Mononuclear cell (primary cell): Measurements from ENCODE around the gene PRAMEF8. TPM values are rescaled to one million over a fixed set of nuclear protein-coding genes. Genes with fewer than 3 reads are reported as not detected.
"Not testable (repeated sequence)": the region's sequence is repeated elsewhere in the genome, so short reads cannot be mapped to it uniquely, and the experiment has no call there.

Experiments
- H3K27me3 ChIP-seq: 2 replicates; pipeline ENCODE4 v1.6.0; 2011; ENCODE audit warnings: low read length, control low read depth; ENCODE audit not compliant: insufficient read depth
- H3K4me1 ChIP-seq: 2 replicates; pipeline ENCODE4 v1.5.1; 2011; ENCODE audit warnings: mild to moderate bottlenecking, low read length, control low read depth; ENCODE audit not compliant: insufficient read depth
- H3K4me3 ChIP-seq: 2 replicates; pipeline ENCODE4 v1.5.1; 2011; ENCODE audit warnings: mild to moderate bottlenecking, low read length, moderate library complexity
- H3K9me3 ChIP-seq: 2 replicates; pipeline ENCODE4 v1.5.1; 2011; ENCODE audit warnings: low read depth, mild to moderate bottlenecking, control low read depth, low read length
- total RNA-seq: library from RNA; depleted of rRNA; stranded (reverse); fragments of >200 nt; gene quantifications from one replicate; pipeline ENCODE4 v1.2.3, GENCODE V29; 2012

PRAMEF8 gene
- not detected for total RNA-seq

- H3K4me3 ChIP-seq, H3K9me3 ChIP-seq, H3K4me1 ChIP-seq, H3K27me3 ChIP-seq: not testable (repeated sequence)
Observed at GRCh38 chr1:13285037-13285436, at the start of gene PRAMEF8. TSS of gene PRAMEF8 (minus strand) at chr1:13285137. CDS start at chr1:13284091, 1,046 bp downstream.

GRCh38 chr1:13315281-13315680 is 30.3 kb upstream of the PRAMEF8 start, which contains the start of gene PRAMEF15:
TSS of gene PRAMEF15 (plus strand) at chr1:13315581. CDS start at chr1:13318408, 2,827 bp downstream.
- not testable (repeated sequence) for H3K9me3 ChIP-seq, H3K4me3 ChIP-seq, H3K27me3 ChIP-seq, H3K4me1 ChIP-seq

GRCh38 chr1:13303239-13303638 is 18.3 kb upstream of the PRAMEF8 start, which contains the start of gene PRAMEF33:
TSS of gene PRAMEF33 (plus strand) at chr1:13303539. CDS start at chr1:13305955, 2,416 bp downstream.
- H3K4me1 ChIP-seq, H3K27me3 ChIP-seq, H3K4me3 ChIP-seq, H3K9me3 ChIP-seq: not testable (repeated sequence)

- H3K4me3 ChIP-seq, H3K4me1 ChIP-seq, H3K9me3 ChIP-seq, H3K27me3 ChIP-seq: not testable (repeated sequence)
Observed at GRCh38 chr1:13302197-13302596, 17.3 kb upstream of the PRAMEF8 start.

GRCh38 chr1:13298699-13299098 is 13.8 kb upstream of the PRAMEF8 start:
- H3K27me3 ChIP-seq, H3K4me3 ChIP-seq, H3K4me1 ChIP-seq: not testable (repeated sequence)

GRCh38 chr1:13297216-13297931 is 12.4 kb upstream of the PRAMEF8 start:
- not testable (repeated sequence) for H3K27me3 ChIP-seq, H3K9me3 ChIP-seq, H3K4me3 ChIP-seq, H3K4me1 ChIP-seq

More at GRCh38 chr1:13298699-13299098, 13.8 kb upstream of the PRAMEF8 start:
- H3K9me3 ChIP-seq: not testable (repeated sequence)

GRCh38 chr1:13289030-13289429 is 4.1 kb upstream of the PRAMEF8 start:
- H3K4me1 ChIP-seq, H3K27me3 ChIP-seq, H3K9me3 ChIP-seq, H3K4me3 ChIP-seq: not testable (repeated sequence)

- not testable (repeated sequence) for H3K9me3 ChIP-seq, H3K4me1 ChIP-seq, H3K27me3 ChIP-seq, H3K4me3 ChIP-seq
Observed at GRCh38 chr1:13279617-13280016, 5.3 kb downstream of the PRAMEF8 start.

- H3K27me3 ChIP-seq, H3K4me1 ChIP-seq, H3K4me3 ChIP-seq, H3K9me3 ChIP-seq: not testable (repeated sequence)
Observed at GRCh38 chr1:13277016-13277415, 7.9 kb downstream of the PRAMEF8 start.

GRCh38 chr1:13265124-13265523 is 19.8 kb downstream of the PRAMEF8 start:
- not testable (repeated sequence) for H3K9me3 ChIP-seq, H3K27me3 ChIP-seq, H3K4me1 ChIP-seq, H3K4me3 ChIP-seq

GRCh38 chr1:13253898-13254297 is 31.0 kb downstream of the PRAMEF8 start, which contains the start of gene PRAMEF5:
TSS of gene PRAMEF5 (plus strand) at chr1:13254198. CDS start at chr1:13259269, 5,071 bp downstream.
- not testable (repeated sequence) for H3K27me3 ChIP-seq, H3K4me3 ChIP-seq, H3K9me3 ChIP-seq, H3K4me1 ChIP-seq

GRCh38 chr1:13247122-13247521 is 37.8 kb downstream of the PRAMEF8 start:
- not testable (repeated sequence) for H3K9me3 ChIP-seq, H3K4me1 ChIP-seq, H3K4me3 ChIP-seq, H3K27me3 ChIP-seq

GRCh38 chr1:13246554-13246871 is 38.4 kb downstream of the PRAMEF8 start:
- H3K9me3 ChIP-seq, H3K4me3 ChIP-seq, H3K27me3 ChIP-seq, H3K4me1 ChIP-seq: not testable (repeated sequence)

GRCh38 chr1:13245841-13246553 is 38.9 kb downstream of the PRAMEF8 start:
- H3K27me3 ChIP-seq, H3K9me3 ChIP-seq, H3K4me1 ChIP-seq, H3K4me3 ChIP-seq: not testable (repeated sequence)

GRCh38 chr1:13243536-13244263 is 41.2 kb downstream of the PRAMEF8 start:
- H3K4me1 ChIP-seq, H3K4me3 ChIP-seq, H3K9me3 ChIP-seq, H3K27me3 ChIP-seq: not testable (repeated sequence)
